Measurements from ENCODE around the gene KIAA1958. TPM values are rescaled to one million over a fixed set of nuclear protein-coding genes. Genes with fewer than 3 reads are reported as not detected.

The KIAA1958 gene
- total RNA-seq, 1 donor, result 2.5 TPM

DNA sequence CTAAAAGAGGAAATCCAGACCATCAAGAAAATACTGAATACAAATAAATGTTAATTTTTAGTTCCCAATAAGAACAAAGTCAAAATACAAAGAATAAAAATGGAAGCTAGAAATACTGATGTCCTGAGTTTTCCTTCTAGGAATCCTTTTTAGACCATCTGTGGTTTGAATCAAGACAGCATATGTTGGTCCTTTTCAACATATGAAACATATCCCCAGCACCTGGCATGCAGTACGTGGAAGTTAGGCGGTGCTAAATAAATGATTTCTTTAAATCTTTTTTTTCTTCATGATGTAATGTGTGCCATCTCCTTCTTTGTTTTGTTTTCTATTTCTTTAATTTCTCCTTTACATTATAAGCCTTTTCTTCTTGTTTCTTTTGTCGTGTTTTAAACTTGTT, 34.0 kb downstream of the KIAA1958 start:
- H3K9me3 ChIP-seq (ENCODE audit: low read depth, low read length), result no peaks in the 10 kb centered on the region
- H3K36me3 ChIP-seq (ENCODE audit: insufficient read depth, low read length), result no peaks in the 10 kb centered on the region
- H2AFZ ChIP-seq (ENCODE audit: low read length), result no peak overlapping the region
- no peak overlapping the region for H3K4me3 ChIP-seq (ENCODE audit: insufficient read depth, low read length)
- no peak overlapping the region for H3K27ac ChIP-seq (ENCODE audit: low read depth, low read length)
- H3K4me2 ChIP-seq (ENCODE audit: insufficient read depth, low read length), result no peak overlapping the region
- TF ChIP-seq, protein P1, sequence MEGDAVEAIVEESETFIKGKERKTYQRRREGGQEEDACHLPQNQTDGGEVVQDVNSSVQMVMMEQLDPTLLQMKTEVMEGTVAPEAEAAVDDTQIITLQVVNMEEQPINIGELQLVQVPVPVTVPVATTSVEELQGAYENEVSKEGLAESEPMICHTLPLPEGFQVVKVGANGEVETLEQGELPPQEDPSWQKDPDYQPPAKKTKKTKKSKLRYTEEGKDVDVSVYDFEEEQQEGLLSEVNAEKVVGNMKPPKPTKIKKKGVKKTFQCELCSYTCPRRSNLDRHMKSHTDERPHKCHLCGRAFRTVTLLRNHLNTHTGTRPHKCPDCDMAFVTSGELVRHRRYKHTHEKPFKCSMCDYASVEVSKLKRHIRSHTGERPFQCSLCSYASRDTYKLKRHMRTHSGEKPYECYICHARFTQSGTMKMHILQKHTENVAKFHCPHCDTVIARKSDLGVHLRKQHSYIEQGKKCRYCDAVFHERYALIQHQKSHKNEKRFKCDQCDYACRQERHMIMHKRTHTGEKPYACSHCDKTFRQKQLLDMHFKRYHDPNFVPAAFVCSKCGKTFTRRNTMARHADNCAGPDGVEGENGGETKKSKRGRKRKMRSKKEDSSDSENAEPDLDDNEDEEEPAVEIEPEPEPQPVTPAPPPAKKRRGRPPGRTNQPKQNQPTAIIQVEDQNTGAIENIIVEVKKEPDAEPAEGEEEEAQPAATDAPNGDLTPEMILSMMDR (IDR thresholded peaks at IDR 0.05; ENCODE audit: extremely low read depth, low read depth, low read length), result no peak
- H3K27me3 ChIP-seq (ENCODE audit: insufficient read depth, low read length), result no peaks in the 10 kb centered on the region
- no peak for DNase-seq (ENCODE audit: insufficient read length, low spot score, missing footprints)
- H3K4me1 ChIP-seq (ENCODE audit: insufficient read depth, low read length), result no peaks in the 10 kb centered on the region
- no peaks in the 10 kb centered on the region for H4K20me1 ChIP-seq (ENCODE audit: insufficient read depth, low read length)
- no peaks in the 10 kb centered on the region for H3K79me2 ChIP-seq (ENCODE audit: insufficient read depth, low read length)

DNA sequence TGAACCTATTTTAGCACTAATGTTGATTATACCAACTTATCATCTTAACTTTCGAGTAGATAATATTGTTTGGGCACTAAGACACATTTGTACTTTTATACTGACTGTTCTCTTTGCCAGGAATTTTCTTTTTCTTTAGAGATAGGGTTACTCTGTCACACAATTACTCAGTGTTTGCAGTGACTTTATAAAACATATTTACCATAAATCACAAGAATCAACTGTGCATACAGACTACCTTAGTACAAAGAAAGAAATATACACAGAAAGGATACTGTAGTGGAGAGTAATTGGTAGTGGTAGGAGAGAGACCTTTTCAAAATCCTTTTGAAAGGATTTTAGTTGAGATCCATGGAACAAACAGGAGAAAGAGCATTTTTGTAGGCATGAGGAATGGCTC, 40.3 kb downstream of the KIAA1958 start:
- Histone ChIP-seq H3K27me3 (ENCODE audit: insufficient read depth, low read length) (no peaks in the 10 kb centered on the region), H2AFZ (ENCODE audit: low read length) (no peak overlapping the region), H3K36me3 (ENCODE audit: insufficient read depth, low read length) (no peaks in the 10 kb centered on the region), H3K27ac (ENCODE audit: low read depth, low read length) (no peak overlapping the region), H3K79me2 (ENCODE audit: insufficient read depth, low read length) (no peaks in the 10 kb centered on the region), H3K4me1 (ENCODE audit: insufficient read depth, low read length) (peaks cover 4% of the 10 kb centered on the region), H3K4me2 (ENCODE audit: insufficient read depth, low read length) (no peak overlapping the region), H4K20me1 (ENCODE audit: insufficient read depth, low read length) (no peaks in the 10 kb centered on the region), H3K4me3 (ENCODE audit: insufficient read depth, low read length) (no peak overlapping the region), H3K9me3 (ENCODE audit: low read depth, low read length) (no peaks in the 10 kb centered on the region)
- no peak for DNase-seq (ENCODE audit: insufficient read length, low spot score, missing footprints)
- TF ChIP-seq, protein P1 (IDR thresholded peaks at IDR 0.05; ENCODE audit: extremely low read depth, low read depth, low read length), result no peak

DNA sequence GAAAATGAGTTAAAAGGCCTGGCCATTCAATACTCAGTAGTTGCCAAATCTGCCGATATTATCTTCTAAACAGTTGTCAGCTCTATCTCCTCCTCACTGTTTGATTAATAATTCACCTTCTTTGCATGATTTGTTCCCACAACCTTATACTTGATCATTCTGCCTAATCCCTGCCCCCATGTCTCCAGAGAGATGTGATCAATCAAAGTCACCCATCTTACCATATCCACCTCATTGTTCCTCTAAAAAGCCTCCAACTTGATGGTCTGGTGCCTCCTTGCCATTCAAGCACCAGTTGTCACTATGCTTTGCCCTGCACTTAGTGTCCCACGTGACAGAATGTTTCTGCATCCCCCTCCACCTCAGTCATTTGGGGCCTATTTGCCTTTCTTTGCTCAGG, 41.3 kb downstream of the KIAA1958 start:
- H4K20me1 ChIP-seq (ENCODE audit: insufficient read depth, low read length), result no peaks in the 10 kb centered on the region
- H3K4me1 ChIP-seq (ENCODE audit: insufficient read depth, low read length), result peaks cover 10% of the 10 kb centered on the region
- H3K36me3 ChIP-seq (ENCODE audit: insufficient read depth, low read length), result no peaks in the 10 kb centered on the region
- no peak for DNase-seq (ENCODE audit: insufficient read length, low spot score, missing footprints)
- H3K27ac ChIP-seq (ENCODE audit: low read depth, low read length), result no peak overlapping the region
- no peaks in the 10 kb centered on the region for H3K27me3 ChIP-seq (ENCODE audit: insufficient read depth, low read length)
- no peaks in the 10 kb centered on the region for H3K9me3 ChIP-seq (ENCODE audit: low read depth, low read length)
- no peak overlapping the region for H3K4me3 ChIP-seq (ENCODE audit: insufficient read depth, low read length)
- no peak overlapping the region for H2AFZ ChIP-seq (ENCODE audit: low read length)
- H3K79me2 ChIP-seq (ENCODE audit: insufficient read depth, low read length), result no peaks in the 10 kb centered on the region
- TF ChIP-seq, protein P1 (IDR thresholded peaks at IDR 0.05; ENCODE audit: extremely low read depth, low read depth, low read length), result no peak
- H3K4me2 ChIP-seq (ENCODE audit: insufficient read depth, low read length), result no peak overlapping the region

DNA sequence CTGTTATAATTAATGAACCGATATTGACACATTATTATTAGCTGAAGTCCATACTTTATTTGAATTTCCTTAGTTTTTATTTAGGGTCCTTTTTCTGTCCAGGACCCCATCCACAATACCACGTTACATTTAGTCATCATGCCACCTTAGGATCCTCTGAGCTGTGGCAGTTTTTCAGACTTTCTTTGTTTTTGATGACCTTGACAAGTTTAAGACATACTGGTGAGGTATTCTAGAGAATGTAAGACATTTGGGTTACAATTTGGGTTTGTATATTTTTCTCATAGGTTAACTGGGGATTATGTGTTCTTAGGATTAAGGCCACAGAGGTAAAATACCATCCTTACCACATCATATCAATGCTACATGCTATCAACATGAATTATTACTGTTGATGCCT, 42.7 kb downstream of the KIAA1958 start:
- Histone ChIP-seq H3K36me3 (ENCODE audit: insufficient read depth, low read length) (no peaks in the 10 kb centered on the region), H3K4me3 (ENCODE audit: insufficient read depth, low read length) (no peak overlapping the region), H3K4me2 (ENCODE audit: insufficient read depth, low read length) (no peak overlapping the region), H4K20me1 (ENCODE audit: insufficient read depth, low read length) (no peaks in the 10 kb centered on the region), H3K9me3 (ENCODE audit: low read depth, low read length) (no peaks in the 10 kb centered on the region), H2AFZ (ENCODE audit: low read length) (no peak overlapping the region), H3K79me2 (ENCODE audit: insufficient read depth, low read length) (no peaks in the 10 kb centered on the region), H3K27me3 (ENCODE audit: insufficient read depth, low read length) (no peaks in the 10 kb centered on the region), H3K27ac (ENCODE audit: low read depth, low read length) (no peak overlapping the region), H3K4me1 (ENCODE audit: insufficient read depth, low read length) (peaks cover 10% of the 10 kb centered on the region)
- DNase-seq (ENCODE audit: insufficient read length, low spot score, missing footprints), result no peak
- TF ChIP-seq, protein P1 (IDR thresholded peaks at IDR 0.05; ENCODE audit: extremely low read depth, low read depth, low read length), result no peak

Data from osteoblast (primary cell).